Liver (tissue), 9 donors: ENCODE data around the gene ZNF821. TPM values are rescaled to one million over a fixed set of nuclear protein-coding genes. Genes with fewer than 3 reads are reported as not detected.
"Not testable (repeated sequence)": the region's sequence is repeated elsewhere in the genome, so short reads cannot be mapped to it uniquely, and the experiment has no call there.

Experiments used
- DNase-seq: peaks from one replicate; pipeline ENCODE4 v3.0.0-alpha.2; 2017; ENCODE audit warnings: low spot score
- H3K27ac ChIP-seq, 2 donors: one replicate each; pipeline ENCODE4 v1.7.0; 2013; ENCODE audit warnings: inconsistent platforms in 2 of 2, low read length in 2 of 2, control low read depth in 1 of 2, low read depth in 1 of 2, mild to moderate bottlenecking in 1 of 2
- H3K27me3 ChIP-seq, 4 donors: one replicate each; pipeline versions ENCODE4 v1.6.1 to v1.7.0; 2013; ENCODE audit warnings: low read length in 3 of 4, inconsistent platforms in 1 of 4, mild to moderate bottlenecking in 1 of 4, moderate library complexity in 1 of 4; ENCODE audit not compliant: control insufficient read depth in 4 of 4, insufficient read depth in 4 of 4
- H3K36me3 ChIP-seq, 4 donors: one replicate each; pipeline versions ENCODE4 v1.6.1 to v1.7.0; 2013; ENCODE audit warnings: low read length in 3 of 4, mild to moderate bottlenecking in 3 of 4, low read depth in 1 of 4, moderate library complexity in 1 of 4; ENCODE audit not compliant: control insufficient read depth in 4 of 4, insufficient read depth in 3 of 4
- H3K4me1 ChIP-seq, 4 donors: one replicate each; pipeline versions ENCODE4 v1.6.1 to v1.7.0; 2013; ENCODE audit warnings: low read length in 3 of 4, mild to moderate bottlenecking in 3 of 4, moderate library complexity in 1 of 4; ENCODE audit not compliant: control insufficient read depth in 4 of 4, insufficient read depth in 4 of 4
- H3K4me3 ChIP-seq, 3 donors: one replicate each; pipeline versions ENCODE4 v1.6.1 to v1.7.0; 2013; ENCODE audit warnings: low read length in 3 of 3, control low read depth in 1 of 3, low read depth in 1 of 3, mild to moderate bottlenecking in 1 of 3
- H3K9ac ChIP-seq, 2 donors: one replicate each; pipeline ENCODE4 v1.7.0; 2013; ENCODE audit warnings: low read length in 2 of 2, mild to moderate bottlenecking in 2 of 2, moderate library complexity in 2 of 2, control low read depth in 1 of 2, low read depth in 1 of 2
- H3K9me3 ChIP-seq, 4 donors: one replicate each; pipeline versions ENCODE4 v1.6.1 to v1.7.0; 2013; ENCODE audit warnings: low read length in 3 of 4; ENCODE audit not compliant: control insufficient read depth in 4 of 4
- EGR1 ChIP-seq, 2 donors: IDR thresholded peaks; 2 replicates each; pipeline ENCODE4 v1.6.1; 2016 to 2018; ENCODE audit warnings: antibody characterized with exemption in 2 of 2, low read depth in 2 of 2
- FOXA1 ChIP-seq: IDR thresholded peaks from 2 replicates; pipeline ENCODE4 v1.6.1; 2016; ENCODE audit warnings: antibody characterized with exemption
- FOXA2 ChIP-seq: IDR thresholded peaks from 2 replicates; pipeline ENCODE4 v1.6.1; 2016; ENCODE audit warnings: antibody characterized with exemption
- GABPA ChIP-seq, 2 donors: IDR thresholded peaks in 1 of 2; conservative IDR thresholded peaks in 1 of 2; 2 replicates each; pipeline ENCODE4 v1.6.1; 2016; ENCODE audit warnings: antibody characterized with exemption in 2 of 2, mild to moderate bottlenecking in 1 of 2, moderate library complexity in 1 of 2
- HNF4G ChIP-seq: IDR thresholded peaks from 2 replicates; pipeline ENCODE4 v1.6.1; 2016; ENCODE audit warnings: antibody characterized with exemption
- JUND ChIP-seq, 2 donors: IDR thresholded peaks; 2 replicates each; pipeline ENCODE4 v1.6.1; 2016; ENCODE audit warnings: antibody characterized with exemption in 2 of 2
- MAX ChIP-seq: IDR thresholded peaks from 2 replicates; pipeline ENCODE4 v1.6.1; 2016; ENCODE audit warnings: antibody characterized with exemption
- NR2F2 ChIP-seq: IDR thresholded peaks from 2 replicates; pipeline ENCODE4 v1.6.1; 2016; ENCODE audit warnings: antibody characterized with exemption
- RAD21 ChIP-seq, 2 donors: IDR thresholded peaks; 2 replicates each; pipeline ENCODE4 v1.6.1; 2016; ENCODE audit warnings: antibody characterized with exemption in 2 of 2, mild to moderate bottlenecking in 2 of 2
- RXRA ChIP-seq, 2 donors: IDR thresholded peaks; 2 replicates each; pipeline ENCODE4 v1.6.1; 2017 to 2018; ENCODE audit warnings: antibody characterized with exemption in 2 of 2, mild to moderate bottlenecking in 1 of 2
- TAF1 ChIP-seq: conservative IDR thresholded peaks from 2 replicates; pipeline ENCODE4 v1.6.1; 2016; ENCODE audit warnings: antibody characterized with exemption, mild to moderate bottlenecking
- YY1 ChIP-seq: IDR thresholded peaks from 2 replicates; pipeline ENCODE4 v1.6.1; 2016; ENCODE audit warnings: antibody characterized with exemption, mild to moderate bottlenecking
- ZBTB33 ChIP-seq: IDR thresholded peaks from 2 replicates; pipeline ENCODE4 v1.6.1; 2016; ENCODE audit warnings: antibody characterized with exemption
- WGBS: extraction: QIAGEN DNeasy Blood & Tissue Kit; methylation state at CpG from one replicate; pipeline ENCODE4 v1.1.7; 2013; 5-methylcytosine and 5-hydroxymethylcytosine counted together
- polyA plus RNA-seq, 2 donors: library from polyadenylated mRNA; stranded (reverse) in 1 of 2; unstranded in 1 of 2; fragments of 200-250 nt in 1 of 2; fragments of >200 nt in 1 of 2; fragmentation: Nextera tagmentation in 1 of 2; extraction: Ambion mirVana in 1 of 2; gene quantifications; one replicate each; pipeline versions ENCODE4 v1.2.1 to v1.2.3, GENCODE V29; 2013 to 2015
- total RNA-seq, 2 donors: library from RNA; depleted of rRNA; stranded (reverse); fragments of >200 nt; gene quantifications; one replicate each; pipeline ENCODE4 v1.2.3, GENCODE V29; 2014
- TF ChIP-seq, protein P1 (sequence below): IDR thresholded peaks from 2 replicates; pipeline ENCODE4 v1.6.1; 2016; ENCODE audit warnings: antibody characterized with exemption
- donor health status: healthy.
- donor health status: healthy.
- donor health status: healthy.
- donor health status: healthy.
- donor health status: healthy.

ZNF821 gene
- total and polyA plus RNA-seq, 4 donors: 1.0 to 3.0 (median 2.0) TPM

GRCh38 chr16:71837150-71837549, 46.8 kb downstream of the ZNF821 start:
- no peaks in the 10 kb centered on the region for H3K36me3 ChIP-seq
- H3K27ac ChIP-seq: no peak overlapping the region
- no peak overlapping the region for H3K9ac ChIP-seq
- no peaks in the 10 kb centered on the region for H3K27me3 ChIP-seq
- WGBS: 90% methylated on average over 3 of the region's 3 CpGs
- no peak for DNase-seq
- H3K9me3 ChIP-seq: no peaks in the 10 kb centered on the region
- H3K4me1 ChIP-seq: no peaks in the 10 kb centered on the region
- H3K4me3 ChIP-seq: no peak overlapping the region
- TF ChIP-seq EGR1 (IDR thresholded peaks at IDR 0.05; ENCODE audit: low read depth in 2 of 2) (no peak), JUND (IDR thresholded peaks at IDR 0.05) (no peak), FOXA2 (no peak), HNF4G (no peak), GABPA (IDR thresholded peaks at IDR 0.05 in 1 of 2, conservative IDR thresholded peaks at IDR 0.05 in 1 of 2) (no peak), TAF1 (no peak), RXRA (IDR thresholded peaks at IDR 0.05) (no peak), YY1 (no peak), RAD21 (IDR thresholded peaks at IDR 0.05) (no peak), FOXA1 (no peak)

- 88% methylated on average over 3 of the region's 3 CpGs for WGBS
Measured at GRCh38 chr16:71834291-71834690, 49.7 kb downstream of the ZNF821 start.

DNA sequence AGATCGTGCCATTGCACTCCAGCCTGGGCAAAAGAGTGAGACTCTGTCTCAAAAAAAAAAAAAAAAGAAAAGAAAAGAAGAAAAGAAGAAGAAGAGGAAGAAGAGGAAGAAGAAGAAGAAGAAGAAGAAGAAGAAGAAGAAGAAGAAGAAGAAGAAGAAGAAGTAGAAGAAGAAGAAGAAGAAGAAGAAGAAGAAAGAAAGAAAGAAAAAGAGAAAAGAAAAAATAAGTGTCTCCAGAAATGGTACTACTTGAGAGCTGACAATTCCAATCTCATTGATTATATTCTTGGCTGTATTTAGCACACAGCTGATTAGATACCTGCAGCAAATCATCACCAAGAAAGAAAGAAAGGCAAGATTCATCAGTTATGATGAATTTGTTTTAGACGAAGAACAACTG, 51.9 kb downstream of the ZNF821 start:
- H3K4me3 ChIP-seq: not testable (repeated sequence)
- 94% methylated on average over 2 of the region's 2 CpGs for WGBS

More at GRCh38 chr16:71834291-71834690, 49.7 kb downstream of the ZNF821 start:
- Histone ChIP-seq H3K27me3 (no peaks in the 10 kb centered on the region), H3K4me1 (peaks cover 0 to 1% (median 0%) of the 10 kb centered on the region in 4 donors), H3K36me3 (no peaks in the 10 kb centered on the region), H3K4me3 (no peak overlapping the region), H3K9ac (no peak overlapping the region), H3K9me3 (no peaks in the 10 kb centered on the region), H3K27ac (no peak overlapping the region)
- no peak for DNase-seq
- TF ChIP-seq TAF1: no peak
- TF ChIP-seq, protein P1, sequence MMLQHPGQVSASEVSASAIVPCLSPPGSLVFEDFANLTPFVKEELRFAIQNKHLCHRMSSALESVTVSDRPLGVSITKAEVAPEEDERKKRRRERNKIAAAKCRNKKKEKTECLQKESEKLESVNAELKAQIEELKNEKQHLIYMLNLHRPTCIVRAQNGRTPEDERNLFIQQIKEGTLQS: no peak
- TF ChIP-seq FOXA2: no peak
- no peak for TF ChIP-seq ZBTB33
- TF ChIP-seq YY1: no peak
- TF ChIP-seq JUND (IDR thresholded peaks at IDR 0.05): no peak
- no peak for TF ChIP-seq EGR1 (IDR thresholded peaks at IDR 0.05; ENCODE audit: low read depth in 2 of 2)
- no peak for TF ChIP-seq HNF4G
- no peak for TF ChIP-seq RXRA (IDR thresholded peaks at IDR 0.05)
- no peak for TF ChIP-seq MAX
- TF ChIP-seq RAD21 (IDR thresholded peaks at IDR 0.05): no peak
- TF ChIP-seq NR2F2: no peak

GRCh38 chr16:71831698-71832097, 52.3 kb downstream of the ZNF821 start:
- 93% methylated on average over 3 of the region's 3 CpGs for WGBS
- not testable (repeated sequence) for DNase-seq, H3K4me1 ChIP-seq, H3K4me3 ChIP-seq, H3K27ac ChIP-seq, H3K9me3 ChIP-seq, H3K36me3 ChIP-seq, H3K27me3 ChIP-seq, H3K9ac ChIP-seq

More for the DNA sequence above, 51.9 kb downstream of the ZNF821 start:
- H3K36me3 ChIP-seq, H3K9ac ChIP-seq, H3K27ac ChIP-seq, H3K9me3 ChIP-seq, DNase-seq, H3K27me3 ChIP-seq, H3K4me1 ChIP-seq: not testable (repeated sequence)
